Neural progenitor cell (in vitro differentiated cells): ENCODE results near the gene SELENOW. TPM values are rescaled to one million over a fixed set of nuclear protein-coding genes. Genes with fewer than 3 reads are reported as not detected.
A peak's percentile ranks its signal among the peaks of the same experiment; 100 is the strongest.
"Not testable (repeated sequence)": the region's sequence is repeated elsewhere in the genome, so short reads cannot be mapped to it uniquely, and the experiment has no call there.

Experiments
- DNase-seq: peaks from one replicate; pipeline ENCODE4 v3.0.0-alpha.2; 2016; ENCODE audit warnings: low spot score
- H2AFZ ChIP-seq: fragments of 200-600 bp; sonication (generic); replicated peaks from 2 replicates; pipeline ENCODE4 v1.6.1; 2016; ENCODE audit warnings: antibody characterized with exemption
- H3F3A ChIP-seq: fragments of 200-600 bp; sonication (generic); 2 replicates; pipeline ENCODE4 v1.6.1; 2016; ENCODE audit warnings: antibody characterized with exemption, low read depth
- H3K27ac ChIP-seq: fragments of 200-600 bp; sonication (generic); 2 replicates; pipeline ENCODE4 v1.5.1; 2016; ENCODE audit warnings: mild to moderate bottlenecking
- H3K27me3 ChIP-seq: fragments of 200-600 bp; sonication (generic); 2 replicates; pipeline ENCODE4 v1.6.1; 2016; ENCODE audit warnings: mild to moderate bottlenecking, moderate library complexity
- H3K36me3 ChIP-seq: fragments of 200-600 bp; sonication (generic); 2 replicates; pipeline ENCODE4 v1.5.1; 2016
- H3K4me1 ChIP-seq: fragments of 200-600 bp; sonication (generic); 2 replicates; pipeline ENCODE4 v1.6.1; 2016; ENCODE audit warnings: mixed run types
- H3K4me2 ChIP-seq: fragments of 200-600 bp; sonication (generic); 2 replicates; pipeline ENCODE4 v1.6.1; 2016
- H3K4me3 ChIP-seq: fragments of 200-600 bp; sonication (generic); 2 replicates; pipeline ENCODE4 v1.5.1; 2016
- H3K79me2 ChIP-seq: fragments of 200-600 bp; sonication (generic); 2 replicates; pipeline ENCODE4 v1.6.1; 2016; ENCODE audit warnings: low read depth
- H3K9ac ChIP-seq: fragments of 200-600 bp; sonication (generic); 2 replicates; pipeline ENCODE4 v1.6.1; 2016
- H3K9me3 ChIP-seq: fragments of 200-600 bp; sonication (generic); 2 replicates; pipeline ENCODE4 v1.5.1; 2016; ENCODE audit warnings: low read depth
- H4K20me1 ChIP-seq: fragments of 200-600 bp; sonication (generic); 2 replicates; pipeline ENCODE4 v1.6.1; 2016; ENCODE audit warnings: low read depth
- H3K27ac Mint-ChIP-seq: 3 replicates; pipeline ENCODE4 v1.8.0; 2021; ENCODE audit warnings: mixed read lengths
- H3K27me3 Mint-ChIP-seq: 2 replicates; pipeline ENCODE4 v1.8.0; 2022; ENCODE audit warnings: low read depth, mild to moderate bottlenecking, inconsistent platforms, moderate library complexity, mixed read lengths; ENCODE audit not compliant: insufficient read depth
- H3K36me3 Mint-ChIP-seq: 3 replicates; pipeline ENCODE4 v1.8.0; 2021; ENCODE audit warnings: mixed read lengths
- H3K4me1 Mint-ChIP-seq: 3 replicates; pipeline ENCODE4 v1.8.0; 2021; ENCODE audit warnings: mixed read lengths
- H3K4me3 Mint-ChIP-seq: 3 replicates; pipeline ENCODE4 v1.8.0; 2021; ENCODE audit warnings: mild to moderate bottlenecking, moderate library complexity, mixed read lengths
- H3K9me3 Mint-ChIP-seq: 3 replicates; pipeline ENCODE4 v1.8.0; 2020; ENCODE audit warnings: mixed read lengths
- CTCF ChIP-seq: fragments of 200-600 bp; sonication (generic); IDR thresholded peaks from 2 replicates; pipeline ENCODE4 v1.5.1; 2017; ENCODE audit warnings: antibody characterized with exemption, mild to moderate bottlenecking
- EZH2 ChIP-seq: fragments of 200-600 bp; sonication (generic); IDR thresholded peaks from 2 replicates; pipeline ENCODE4 v1.6.1; 2017; ENCODE audit warnings: antibody characterized with exemption, mild to moderate bottlenecking, moderate library complexity
- EZH2phosphoT487 ChIP-seq: fragments of 200-600 bp; sonication (generic); IDR thresholded peaks from 2 replicates; pipeline ENCODE4 v1.6.1; 2017; ENCODE audit warnings: antibody characterized with exemption
- total RNA-seq: library from RNA; depleted of rRNA; stranded (reverse); fragments of >200 nt; gene quantifications from 2 replicates; pipeline ENCODE4 v1.2.3, GENCODE V29; 2015; ENCODE audit warnings: low replicate concordance

The SELENOW gene
- total RNA-seq, 1 donor from 2014 or later: 234 TPM

GRCh38 chr19:47806435-47806834 is 27.9 kb downstream of the SELENOW start:
- H3K4me1 ChIP-seq: no peaks in the 10 kb centered on the region
- H3K27me3 Mint-ChIP-seq: no peaks in the 10 kb centered on the region
- H3K27me3 ChIP-seq: no peaks in the 10 kb centered on the region
- peaks cover 4% of the 10 kb centered on the region for H3K4me1 Mint-ChIP-seq
- H3K79me2 ChIP-seq: no peaks in the 10 kb centered on the region
- no peak overlapping the region for H3K4me2 ChIP-seq
- H3K9ac ChIP-seq: no peak overlapping the region
- H2AFZ ChIP-seq: no peak overlapping the region
- no peak overlapping the region for H3K4me3 Mint-ChIP-seq
- no peak overlapping the region for H3K4me3 ChIP-seq
- no peak for DNase-seq
- no peak for TF ChIP-seq EZH2phosphoT487
- no peak for TF ChIP-seq CTCF
- TF ChIP-seq EZH2: no peak
- H3K27ac Mint-ChIP-seq: no peak overlapping the region
- H3K9me3 Mint-ChIP-seq: peaks cover 2% of the 10 kb centered on the region
- H3K36me3 Mint-ChIP-seq: no peaks in the 10 kb centered on the region
- no peaks in the 10 kb centered on the region for H3K36me3 ChIP-seq
- H3F3A ChIP-seq: peaks cover 11% of the 10 kb centered on the region
- no peak overlapping the region for H3K27ac ChIP-seq
- H3K9me3 ChIP-seq: no peaks in the 10 kb centered on the region
- H4K20me1 ChIP-seq: no peaks in the 10 kb centered on the region

- no peaks in the 10 kb centered on the region for H3K27me3 ChIP-seq
- no peak overlapping the region for H3K4me2 ChIP-seq
- peaks cover 12% of the 10 kb centered on the region for H3K4me1 ChIP-seq
- no peaks in the 10 kb centered on the region for H3K79me2 ChIP-seq
- no peak overlapping the region for H3K27ac Mint-ChIP-seq
- H3F3A ChIP-seq: peaks cover 28% of the 10 kb centered on the region
- no peak overlapping the region for H3K4me3 Mint-ChIP-seq
- peak; percentile 95 for DNase-seq
- no peaks in the 10 kb centered on the region for H3K9me3 ChIP-seq
- no peaks in the 10 kb centered on the region for H3K36me3 ChIP-seq
- H4K20me1 ChIP-seq: no peaks in the 10 kb centered on the region
- no peak overlapping the region for H3K27ac ChIP-seq
- H3K27me3 Mint-ChIP-seq: peaks cover 6% of the 10 kb centered on the region
- H3K36me3 Mint-ChIP-seq: no peaks in the 10 kb centered on the region
- TF ChIP-seq CTCF: peak; percentile 76
- no peak for TF ChIP-seq EZH2phosphoT487
- H3K9ac ChIP-seq: no peak overlapping the region
- H3K4me1 Mint-ChIP-seq: peaks cover 6% of the 10 kb centered on the region
- H3K4me3 ChIP-seq: no peak overlapping the region
- H2AFZ ChIP-seq: peak overlapping the region; percentile 69
- no peaks in the 10 kb centered on the region for H3K9me3 Mint-ChIP-seq
Measured at GRCh38 chr19:47813304-47813994, 34.9 kb downstream of the SELENOW start.

- H3K27ac ChIP-seq: no peak overlapping the region
- Mint-ChIP-seq H3K9me3 (peaks cover 3% of the 10 kb centered on the region), H3K27me3 (peaks cover 10% of the 10 kb centered on the region), H3K4me3 (no peak overlapping the region), H3K4me1 (peaks cover 8% of the 10 kb centered on the region), H3K27ac (no peak overlapping the region), H3K36me3 (no peaks in the 10 kb centered on the region)
- no peak overlapping the region for H3K9ac ChIP-seq
- no peaks in the 10 kb centered on the region for H3K27me3 ChIP-seq
- no peak for DNase-seq
- no peak for TF ChIP-seq EZH2phosphoT487
- no peak for TF ChIP-seq CTCF
- no peak for TF ChIP-seq EZH2
- no peaks in the 10 kb centered on the region for H3K36me3 ChIP-seq
- H3K4me2 ChIP-seq: peak overlapping the region; percentile 44
- peaks cover 28% of the 10 kb centered on the region for H3F3A ChIP-seq
- H2AFZ ChIP-seq: no peak overlapping the region
- H3K79me2 ChIP-seq: no peaks in the 10 kb centered on the region
- H3K4me1 ChIP-seq: peaks cover 12% of the 10 kb centered on the region
- H4K20me1 ChIP-seq: no peaks in the 10 kb centered on the region
- H3K9me3 ChIP-seq: no peaks in the 10 kb centered on the region
- H3K4me3 ChIP-seq: no peak overlapping the region
Measured at GRCh38 chr19:47813995-47814328, 35.5 kb downstream of the SELENOW start.

DNA sequence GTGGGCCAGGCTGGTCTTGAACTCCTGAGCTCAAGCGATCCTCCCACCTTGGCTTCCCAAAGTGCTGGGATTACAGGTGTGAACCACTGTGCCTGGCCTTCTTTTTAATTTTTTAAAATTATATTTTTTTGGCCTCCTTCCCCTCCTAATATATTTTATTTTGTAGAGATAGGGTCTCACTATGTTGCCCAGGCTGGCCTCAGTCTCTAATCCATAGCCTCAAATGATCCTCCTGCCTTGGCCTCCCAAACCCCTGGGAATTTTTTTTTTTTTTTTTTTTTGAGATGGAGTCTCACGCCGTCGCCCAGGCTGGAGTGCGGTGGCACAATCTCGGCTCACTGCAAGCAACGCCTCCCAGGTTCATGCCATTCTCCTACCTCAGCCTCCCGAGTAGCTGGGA is 37.8 kb downstream of the SELENOW start:
- H3K4me1 Mint-ChIP-seq: peaks cover 28% of the 10 kb centered on the region
- not testable (repeated sequence) for H3K9me3 Mint-ChIP-seq, H3K4me3 Mint-ChIP-seq, H3K79me2 ChIP-seq, H3K4me3 ChIP-seq, H3K9me3 ChIP-seq, H3K4me2 ChIP-seq, H3K36me3 ChIP-seq, H4K20me1 ChIP-seq, H3K9ac ChIP-seq, H3K27me3 ChIP-seq, H3K27ac ChIP-seq, DNase-seq, H2AFZ ChIP-seq, H3K27ac Mint-ChIP-seq, H3K36me3 Mint-ChIP-seq
- H3K4me1 ChIP-seq: peaks cover 34% of the 10 kb centered on the region
- peaks cover 43% of the 10 kb centered on the region for H3F3A ChIP-seq
- peaks cover 16% of the 10 kb centered on the region for H3K27me3 Mint-ChIP-seq

DNA sequence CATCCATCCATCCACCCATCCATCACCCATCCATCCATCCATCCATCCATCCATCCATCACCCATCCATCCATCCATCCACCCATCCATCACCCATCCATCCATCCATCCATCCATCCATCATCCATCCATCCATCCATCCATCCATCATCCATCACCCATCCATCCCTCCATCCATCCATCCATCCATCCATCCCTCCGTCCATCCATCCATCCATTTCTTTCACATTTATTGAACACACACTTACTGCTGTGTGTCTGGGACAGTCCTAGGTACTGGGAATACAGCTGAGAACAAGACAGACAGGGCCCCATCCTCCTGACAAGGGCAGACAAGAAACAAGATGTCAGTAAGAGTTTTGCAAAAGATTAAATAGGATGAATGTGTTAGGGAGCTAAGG is 39.7 kb downstream of the SELENOW start:
- H3K4me1 ChIP-seq: peaks cover 53% of the 10 kb centered on the region
- H3K36me3 ChIP-seq, H3K9me3 Mint-ChIP-seq, H4K20me1 ChIP-seq, H3K4me3 ChIP-seq, H3K27ac Mint-ChIP-seq, H3K79me2 ChIP-seq, H3K9ac ChIP-seq, H3K27me3 ChIP-seq, H3K9me3 ChIP-seq, DNase-seq, H2AFZ ChIP-seq, H3K4me2 ChIP-seq, H3K36me3 Mint-ChIP-seq, H3K27ac ChIP-seq: not testable (repeated sequence)
- Mint-ChIP-seq H3K27me3 (peaks cover 16% of the 10 kb centered on the region), H3K4me1 (peaks cover 46% of the 10 kb centered on the region), H3K4me3 (peak overlapping the region; percentile 64)
- H3F3A ChIP-seq: peaks cover 61% of the 10 kb centered on the region
